Stomach (tissue), 4 donors: ENCODE measurements around the gene RRAGD.

Experiments
- CTCF ChIP-seq, 7 experiments: fragments of 450-650 bp in 4 of 7; fragments of 200-600 bp in 3 of 7; sonication (generic) in 3 of 7; IDR thresholded peaks; one replicate each; pipeline ENCODE4 v1.5.1; 2016 to 2019; ENCODE audit warnings: antibody characterized with exemption in 7 of 7, control low read depth in 2 of 7, mild to moderate bottlenecking in 1 of 7
- EP300 ChIP-seq: sonication (generic); formaldehyde crosslinking; IDR thresholded peaks from one replicate; pipeline ENCODE4 v1.6.1; 2017; ENCODE audit warnings: antibody characterized with exemption

- TF ChIP-seq CTCF (IDR thresholded peaks at IDR 0.05) (peak in 5 of 7 experiments; percentile 25 to 50 (median 44)), EP300 (no peak)
Observed at GRCh38 chr6:89368999-89369398, 43.1 kb downstream of the RRAGD start.
